GM18517 (cell line): ENCODE measurements around the gene MYLK.
A peak's percentile ranks its signal among the peaks of the same experiment; 100 is the strongest.

ENCODE experiments used
- ATAC-seq: cut with Tn5 transposase; IDR thresholded peaks from one replicate; pipeline ENCODE4 v1.9.1; 2021; ENCODE audit warnings: mild to moderate bottlenecking, moderate library complexity; ENCODE audit not compliant: unreplicated experiment

MYLK gene

GRCh38 chr3:123778525-123778924 is 105.6 kb downstream of the MYLK start:
- no peak for ATAC-seq

- ATAC-seq = no peak
These were observed 107.9 kb downstream of the MYLK start for GRCh38 chr3:123776071-123776782.

- no peak for ATAC-seq
These were observed 109.7 kb downstream of the MYLK start for GRCh38 chr3:123774474-123774873.

- no peak for ATAC-seq
These were observed 110.3 kb downstream of the MYLK start for GRCh38 chr3:123773681-123774431.

DNA sequence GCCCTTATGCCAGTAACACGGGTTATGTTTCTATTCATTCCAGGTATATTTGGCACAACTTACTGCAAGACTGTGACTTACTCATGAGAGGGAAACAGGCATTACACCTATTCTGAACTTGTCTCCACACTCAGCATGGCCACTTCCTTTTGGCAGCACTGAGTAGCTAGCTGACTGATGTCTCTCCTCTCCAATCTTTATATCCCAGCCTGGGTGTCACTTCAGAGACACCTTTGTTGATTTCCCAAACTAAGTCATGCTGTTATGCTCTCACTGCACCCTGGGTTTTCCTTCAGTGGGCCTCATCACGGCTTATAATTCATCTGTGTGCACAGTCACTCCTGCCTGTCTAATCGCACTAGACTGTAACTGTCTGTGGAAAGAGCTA is 114.8 kb downstream of the MYLK start:
- no peak for ATAC-seq

DNA sequence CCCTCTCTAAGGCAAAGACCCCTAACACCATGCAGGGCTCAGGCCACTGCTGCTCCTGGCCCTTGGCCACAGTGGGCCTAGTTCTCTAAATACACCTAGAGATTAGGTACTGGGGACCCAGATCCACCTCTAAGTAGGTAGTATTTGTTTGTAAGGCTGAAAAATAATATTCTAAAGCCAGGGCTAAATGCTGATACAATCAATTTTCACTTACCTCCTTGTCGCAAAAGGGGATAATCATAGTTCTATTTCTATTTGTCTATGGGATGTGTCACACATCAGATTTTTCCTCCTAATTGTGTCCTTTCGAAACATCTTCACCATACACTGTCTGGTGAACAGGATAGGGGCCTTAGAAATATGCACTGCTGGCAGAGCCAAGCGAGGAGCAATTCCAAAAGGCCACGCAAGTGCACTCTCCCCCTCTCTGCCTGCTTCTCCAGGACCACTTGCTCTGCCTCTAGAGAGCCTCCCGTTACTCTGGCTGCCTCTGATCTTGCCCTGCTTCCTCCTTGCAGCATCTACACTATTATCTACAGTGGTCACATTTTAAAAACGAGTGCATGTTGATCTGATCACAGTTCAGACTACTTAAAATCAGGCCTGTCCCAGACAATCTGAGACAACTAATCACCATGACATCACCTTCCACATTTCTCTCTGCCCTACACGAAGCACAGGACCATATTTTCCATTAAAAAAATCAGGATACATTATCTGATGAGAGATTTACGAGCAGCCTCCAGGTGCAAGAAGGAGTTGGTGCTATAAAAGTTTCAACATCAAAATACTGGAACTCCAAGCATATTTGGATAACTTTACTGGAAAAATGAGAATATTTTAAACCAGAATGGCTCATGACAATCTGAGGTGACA is 115.4 kb downstream of the MYLK start:
- no peak for ATAC-seq

DNA sequence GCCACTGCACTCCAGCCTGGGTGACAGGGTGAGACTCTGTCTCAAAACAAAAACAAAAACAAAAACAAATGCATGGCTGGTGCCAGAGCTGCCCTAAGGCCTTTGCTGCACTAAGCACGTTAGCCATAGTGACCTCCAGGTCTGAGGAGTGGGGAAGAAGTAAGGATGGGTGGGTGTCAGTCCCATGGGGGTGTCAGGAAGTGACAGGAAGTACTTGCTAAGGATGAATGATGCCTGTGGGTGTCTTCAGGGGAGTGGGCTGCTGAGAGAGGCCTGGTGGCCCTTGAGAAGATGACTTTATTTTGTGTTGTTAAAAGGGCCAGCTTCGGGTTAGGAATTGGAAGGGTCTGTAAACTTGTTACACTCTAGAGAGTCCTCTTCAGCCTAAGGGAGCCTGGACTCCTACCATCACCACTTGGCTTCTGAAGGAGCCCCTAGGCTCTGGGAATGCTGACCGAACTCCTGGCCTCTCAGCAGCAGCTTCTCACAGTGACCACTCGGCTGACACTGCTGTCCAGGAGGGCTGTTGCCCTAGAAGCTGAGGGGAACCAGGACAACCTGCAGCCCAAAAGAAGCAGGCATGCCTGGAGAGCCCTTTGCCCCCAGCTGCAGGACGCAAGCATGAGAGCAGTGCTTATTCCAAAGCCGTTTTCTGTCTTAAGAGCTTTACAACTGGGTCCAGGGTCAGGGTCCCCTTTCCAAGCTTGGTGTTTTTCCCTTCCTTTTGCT is 116.4 kb downstream of the MYLK start:
- ATAC-seq = no peak

- ATAC-seq = no peak
These were observed 117.1 kb downstream of the MYLK start for GRCh38 chr3:123767009-123767372.

GRCh38 chr3:123766193-123767008 is 117.7 kb downstream of the MYLK start:
- ATAC-seq = no peak

DNA sequence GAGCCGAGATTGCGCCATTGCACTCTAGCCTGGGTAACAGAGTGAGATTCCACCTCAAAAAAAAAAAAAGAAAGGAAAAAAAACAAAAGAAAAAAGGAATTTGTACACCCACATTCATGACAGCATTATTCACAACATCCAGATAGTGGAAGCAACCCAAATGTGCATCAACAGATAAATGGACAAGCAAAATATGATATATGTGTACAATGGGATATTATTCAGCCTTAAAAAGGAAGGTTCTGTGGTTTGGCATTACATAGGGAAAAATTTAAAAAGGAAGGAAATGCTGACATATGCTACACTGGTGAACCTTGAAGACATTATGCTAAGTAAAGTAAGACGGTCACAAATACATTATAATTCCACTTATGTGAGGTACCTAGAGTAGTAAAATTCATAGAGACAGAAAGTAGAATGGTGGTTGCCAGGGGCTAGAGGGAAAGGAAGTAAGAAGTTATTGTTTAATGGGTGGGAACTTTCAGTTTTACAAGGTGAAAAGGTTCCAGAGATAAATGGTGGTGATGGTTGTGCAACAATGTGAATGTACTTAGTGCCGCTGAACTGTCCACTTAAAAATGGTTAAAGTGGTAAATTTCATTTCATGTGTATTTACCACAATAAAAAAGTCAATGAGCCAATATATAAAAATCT is 118.5 kb downstream of the MYLK start:
- ATAC-seq = no peak

- no peak for ATAC-seq
These were observed 119.5 kb downstream of the MYLK start for GRCh38 chr3:123764647-123765046.

- ATAC-seq = no peak
These were observed 121.3 kb downstream of the MYLK start for GRCh38 chr3:123762805-123763204.

GRCh38 chr3:123760817-123761216 is 123.3 kb downstream of the MYLK start:
- no peak for ATAC-seq

- ATAC-seq = no peak
These were observed 124.3 kb downstream of the MYLK start for GRCh38 chr3:123759871-123760270.

GRCh38 chr3:123759311-123759710 is 124.8 kb downstream of the MYLK start:
- no peak for ATAC-seq

DNA sequence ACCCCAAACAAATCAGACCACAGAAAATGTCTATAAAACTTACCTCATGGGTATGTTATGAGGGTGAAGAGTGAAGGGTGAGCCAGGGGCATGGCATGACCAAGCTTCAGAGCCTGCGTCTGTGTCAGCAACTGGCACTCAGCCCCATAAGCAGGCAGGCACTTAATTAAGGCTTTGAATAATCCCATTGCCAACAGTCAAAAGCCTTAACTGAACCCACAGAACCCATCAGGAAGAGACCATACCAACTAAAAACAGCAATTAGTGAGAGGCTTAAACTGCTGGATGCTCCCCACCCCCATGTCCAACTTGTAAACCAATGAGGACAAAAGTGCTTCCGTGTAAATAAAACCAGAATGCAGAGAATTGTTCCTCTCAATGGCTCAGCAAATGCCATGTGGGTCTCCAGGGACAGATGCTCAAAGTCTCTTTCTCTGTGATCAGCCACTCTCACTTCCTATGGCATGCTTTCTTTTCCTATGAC is 126.0 kb downstream of the MYLK start:
- ATAC-seq = no peak

DNA sequence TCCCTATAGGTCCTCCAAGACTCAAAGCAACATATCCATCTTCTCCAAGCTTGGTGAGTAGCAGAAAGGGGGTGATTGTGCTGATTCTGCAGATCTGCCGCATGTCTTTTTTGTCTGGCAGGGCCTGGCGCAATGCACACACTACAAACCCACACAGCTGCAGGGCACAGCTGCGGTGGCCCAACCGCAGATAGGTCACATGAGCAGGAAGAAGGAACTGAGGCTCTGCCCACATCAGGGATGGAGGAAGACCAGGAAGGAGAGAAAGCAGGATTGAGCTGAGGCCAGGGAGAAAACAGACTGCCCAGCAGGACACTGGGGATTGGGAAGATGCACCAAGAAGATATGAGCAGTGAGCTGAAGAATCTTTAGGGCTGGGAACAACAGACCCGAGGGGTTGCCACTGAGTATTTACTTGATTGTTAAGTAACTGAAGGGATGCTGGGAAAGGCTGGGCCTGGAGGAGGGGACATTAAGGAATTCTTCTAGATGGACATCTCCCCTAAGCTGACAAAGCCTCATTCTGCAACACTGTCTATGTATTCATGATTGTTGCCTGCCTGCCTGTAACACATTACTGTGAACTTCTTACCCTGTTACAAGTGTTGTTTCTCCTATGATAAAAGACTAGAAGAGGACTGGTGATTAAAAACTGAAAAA is 126.7 kb downstream of the MYLK start:
- peak; percentile 74 for ATAC-seq

GRCh38 chr3:123755501-123755900 is 128.6 kb downstream of the MYLK start:
- ATAC-seq = no peak

DNA sequence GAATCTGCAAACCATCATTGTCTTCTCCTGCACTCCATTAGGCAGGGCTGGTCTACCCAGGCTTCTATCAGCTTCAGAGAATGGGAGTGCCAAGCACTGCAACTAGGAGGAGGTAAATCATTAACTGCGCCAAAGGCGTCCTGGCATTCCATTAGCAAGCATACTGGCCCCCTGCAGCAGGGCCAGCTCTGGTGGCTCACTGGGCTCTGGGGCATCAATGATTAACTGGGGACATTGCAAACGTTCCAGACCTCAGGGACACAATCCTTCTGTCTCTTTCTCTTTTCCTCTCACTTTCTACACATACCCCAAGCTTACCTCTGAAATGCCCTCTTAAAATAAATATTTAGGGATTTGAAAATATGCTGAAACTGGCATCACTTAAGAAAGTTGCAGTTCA is 129.0 kb downstream of the MYLK start:
- no peak for ATAC-seq
